ENCODE measurements around the gene ELN. TPM values are rescaled to one million over a fixed set of nuclear protein-coding genes. Genes with fewer than 3 reads are reported as not detected.

Gene ELN
- total RNA-seq, 4 donors from 2014 or later, result 5.3 to 14.8 (median 6.9) TPM

GRCh38 chr7:74033372-74034311, 5.7 kb downstream of the ELN start:
- intact Hi-C loops (cut with DNase I; ENCODE audit: low total_unique reads), result no loop called here
- Histone ChIP-seq H3K4me3 (peak overlapping the region in 1 of 4 donors; percentile 1), H3K4me1 (peaks cover 40 to 42% of the 10 kb centered on the region in 2 donors), H3K9me3 (no peaks in the 10 kb centered on the region), H3K36me3 (no peaks in the 10 kb centered on the region), H3K27me3 (peaks cover 0 to 2% (median 0%) of the 10 kb centered on the region in 3 donors), H3K27ac (peak overlapping the region; percentile 48 to 73 (median 58))
- peak in 1 of 2 donors; percentile 66 for DNase-seq
- in situ Hi-C loops (cut with MboI; ENCODE audit: low sequenced_read_pairs in 4 of 4), result no loop called here
- TF ChIP-seq, protein P1, sequence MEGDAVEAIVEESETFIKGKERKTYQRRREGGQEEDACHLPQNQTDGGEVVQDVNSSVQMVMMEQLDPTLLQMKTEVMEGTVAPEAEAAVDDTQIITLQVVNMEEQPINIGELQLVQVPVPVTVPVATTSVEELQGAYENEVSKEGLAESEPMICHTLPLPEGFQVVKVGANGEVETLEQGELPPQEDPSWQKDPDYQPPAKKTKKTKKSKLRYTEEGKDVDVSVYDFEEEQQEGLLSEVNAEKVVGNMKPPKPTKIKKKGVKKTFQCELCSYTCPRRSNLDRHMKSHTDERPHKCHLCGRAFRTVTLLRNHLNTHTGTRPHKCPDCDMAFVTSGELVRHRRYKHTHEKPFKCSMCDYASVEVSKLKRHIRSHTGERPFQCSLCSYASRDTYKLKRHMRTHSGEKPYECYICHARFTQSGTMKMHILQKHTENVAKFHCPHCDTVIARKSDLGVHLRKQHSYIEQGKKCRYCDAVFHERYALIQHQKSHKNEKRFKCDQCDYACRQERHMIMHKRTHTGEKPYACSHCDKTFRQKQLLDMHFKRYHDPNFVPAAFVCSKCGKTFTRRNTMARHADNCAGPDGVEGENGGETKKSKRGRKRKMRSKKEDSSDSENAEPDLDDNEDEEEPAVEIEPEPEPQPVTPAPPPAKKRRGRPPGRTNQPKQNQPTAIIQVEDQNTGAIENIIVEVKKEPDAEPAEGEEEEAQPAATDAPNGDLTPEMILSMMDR (IDR thresholded peaks at IDR 0.05 in 4 of 5, conservative IDR thresholded peaks at IDR 0.05 in 1 of 5), result no peak
- no peak for TF ChIP-seq POLR2A (IDR thresholded peaks at IDR 0.05)
- peak; percentile 23 to 28 for ATAC-seq

- intact Hi-C loops (cut with DNase I; ENCODE audit: low total_unique reads) (loop anchor here (2.0 kb wide), 2 partner anchors 25 to 67 kb away; no protein-coding TSS in a partner anchor), in situ Hi-C loops (cut with MboI; ENCODE audit: low sequenced_read_pairs in 4 of 4) (no loop called here)
- H3K27me3 ChIP-seq, result no peaks in the 10 kb centered on the region
- no peaks in the 10 kb centered on the region for H3K9me3 ChIP-seq
- H3K4me1 ChIP-seq, result peaks cover 33 to 39% of the 10 kb centered on the region in 2 donors
- no peak for DNase-seq
- peak in 1 of 2 donors; percentile 8 for ATAC-seq
- no peak overlapping the region for H3K4me3 ChIP-seq
- H3K36me3 ChIP-seq, result no peaks in the 10 kb centered on the region
- H3K27ac ChIP-seq, result peak overlapping the region; percentile 77 to 84 (median 82)
- TF ChIP-seq, protein P1 (IDR thresholded peaks at IDR 0.05 in 4 of 5, conservative IDR thresholded peaks at IDR 0.05 in 1 of 5), result no peak
- no peak for TF ChIP-seq POLR2A (IDR thresholded peaks at IDR 0.05)
Measured at GRCh38 chr7:74037609-74038008, 9.6 kb downstream of the ELN start.

GRCh38 chr7:74038194-74038961, 10.4 kb downstream of the ELN start:
- H3K9me3 ChIP-seq, result no peaks in the 10 kb centered on the region
- intact Hi-C loops (cut with DNase I; ENCODE audit: low total_unique reads), result loop anchor here (2.0 kb wide), 2 partner anchors 26 to 66 kb away; no protein-coding TSS in a partner anchor
- peaks cover 32 to 37% of the 10 kb centered on the region in 2 donors for H3K4me1 ChIP-seq
- DNase-seq (peak; percentile 80 to 84), ATAC-seq (peak; percentile 76 to 87)
- H3K27me3 ChIP-seq, result no peaks in the 10 kb centered on the region
- no peak overlapping the region for H3K4me3 ChIP-seq
- in situ Hi-C loops (cut with MboI; ENCODE audit: low sequenced_read_pairs in 4 of 4), result no loop called here
- TF ChIP-seq POLR2A (IDR thresholded peaks at IDR 0.05), result peak in 1 of 2 donors; percentile 24
- TF ChIP-seq, protein P1 (IDR thresholded peaks at IDR 0.05 in 4 of 5, conservative IDR thresholded peaks at IDR 0.05 in 1 of 5), result no peak
- H3K27ac ChIP-seq, result peak overlapping the region; percentile 77 to 84 (median 82)
- no peaks in the 10 kb centered on the region for H3K36me3 ChIP-seq

DNA sequence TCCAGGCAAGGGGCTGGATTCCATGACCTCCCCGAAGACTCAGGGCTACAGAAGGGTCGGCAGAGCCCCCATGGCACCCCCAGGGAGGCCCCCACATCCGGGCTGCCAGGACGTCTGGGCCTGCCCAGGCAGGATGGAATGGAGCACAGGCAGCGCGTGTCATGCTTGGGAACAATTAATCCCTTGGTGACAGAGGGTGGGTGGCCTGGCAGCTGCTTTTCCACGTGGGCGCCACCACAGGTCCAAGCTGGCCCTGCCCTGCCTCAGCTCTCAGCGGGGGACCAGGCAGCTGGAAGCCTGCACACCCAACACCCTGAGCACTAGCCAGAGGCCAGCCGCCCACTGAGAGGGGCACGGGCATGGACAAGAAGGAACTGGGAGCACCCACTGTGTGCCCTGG, 11.4 kb downstream of the ELN start:
- intact Hi-C loops (cut with DNase I; ENCODE audit: low total_unique reads) (loop anchor here (2.0 kb wide), 2 partner anchors 27 to 65 kb away; no protein-coding TSS in a partner anchor), in situ Hi-C loops (cut with MboI; ENCODE audit: low sequenced_read_pairs in 4 of 4) (no loop called here)
- peaks cover 28 to 29% of the 10 kb centered on the region in 2 donors for H3K4me1 ChIP-seq
- no peaks in the 10 kb centered on the region for H3K36me3 ChIP-seq
- peak; percentile 75 to 85 for DNase-seq
- H3K27ac ChIP-seq, result peak overlapping the region; percentile 77 to 84 (median 82)
- H3K4me3 ChIP-seq, result no peak overlapping the region
- peak; percentile 70 to 75 for ATAC-seq
- TF ChIP-seq, protein P1 (IDR thresholded peaks at IDR 0.05 in 4 of 5, conservative IDR thresholded peaks at IDR 0.05 in 1 of 5), result no peak
- peak in 1 of 2 donors; percentile 25 for TF ChIP-seq POLR2A (IDR thresholded peaks at IDR 0.05)
- H3K9me3 ChIP-seq, result no peaks in the 10 kb centered on the region
- no peaks in the 10 kb centered on the region for H3K27me3 ChIP-seq
